Limb (tissue), 2 donors: ENCODE data around the gene TFCP2.

Experiments used
- DNase-seq, 2 donors: peaks; one replicate each; pipeline ENCODE4 v3.0.0-alpha.2; 2016; ENCODE audit errors: extremely low spot score in 2 of 2

The TFCP2 gene

DNA sequence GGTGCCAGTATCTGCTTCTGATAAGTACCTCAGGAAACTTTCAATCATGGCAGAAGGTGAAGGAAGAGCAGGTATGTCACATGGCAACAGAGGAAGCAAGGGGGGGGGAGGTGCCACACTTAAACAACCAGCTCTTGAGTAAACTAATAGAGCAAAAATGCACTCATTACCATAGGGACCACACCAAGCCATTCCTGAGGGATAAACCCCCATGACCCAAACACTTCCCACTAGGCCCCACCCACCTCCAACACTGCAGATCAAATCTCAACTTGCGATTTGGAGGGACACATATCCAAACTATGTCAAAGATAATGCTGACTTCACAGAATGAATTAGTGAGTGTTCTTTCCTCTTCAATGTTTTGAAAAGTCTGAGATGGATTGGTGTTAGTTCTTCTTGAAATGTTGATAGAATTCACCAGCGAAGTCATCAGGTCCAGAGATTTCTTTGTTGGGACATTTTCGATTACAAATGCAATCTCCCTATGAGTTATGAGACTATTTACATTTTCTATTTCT, 16.6 kb downstream of the TFCP2 start:
- DNase-seq: no peak

DNA sequence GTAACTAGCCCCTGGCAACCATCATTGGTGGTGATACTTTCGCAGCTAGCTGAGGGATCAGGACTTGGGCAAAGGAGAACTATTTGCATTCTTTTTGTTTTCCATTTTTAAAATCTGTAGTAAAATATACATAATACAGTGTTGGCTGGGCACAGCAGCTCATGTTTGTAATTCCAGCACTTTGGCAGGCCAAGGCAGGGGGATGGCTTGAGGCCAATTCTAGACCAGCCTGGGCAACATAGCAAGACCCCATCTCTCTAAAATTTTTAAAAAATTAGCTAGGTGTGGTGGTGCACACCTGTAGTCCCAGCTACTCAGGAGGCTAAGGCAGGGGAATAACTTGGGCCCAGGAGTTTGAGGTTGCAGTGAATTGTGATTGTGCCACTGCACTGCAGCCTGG, 20.0 kb downstream of the TFCP2 start:
- DNase-seq: no peak

DNA sequence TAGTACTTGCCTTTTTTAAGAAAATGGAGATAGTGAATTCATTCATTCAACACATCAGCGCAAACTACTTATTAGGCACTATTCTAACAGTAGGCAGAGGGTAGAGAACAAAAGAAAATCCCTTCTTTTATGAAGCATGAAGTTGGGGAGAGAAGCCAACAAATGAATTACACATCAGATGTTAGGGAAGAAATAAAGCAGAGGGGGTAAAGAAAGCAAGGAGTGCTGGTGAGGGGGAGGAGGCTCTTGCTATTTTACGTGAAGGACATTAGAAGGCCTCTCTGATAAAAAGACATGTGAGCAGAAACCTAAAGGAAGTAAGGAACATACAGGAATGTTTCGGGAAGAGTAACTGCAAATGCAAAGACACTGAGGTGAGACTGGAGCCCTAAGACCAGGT, 22.2 kb downstream of the TFCP2 start:
- DNase-seq: no peak

DNA sequence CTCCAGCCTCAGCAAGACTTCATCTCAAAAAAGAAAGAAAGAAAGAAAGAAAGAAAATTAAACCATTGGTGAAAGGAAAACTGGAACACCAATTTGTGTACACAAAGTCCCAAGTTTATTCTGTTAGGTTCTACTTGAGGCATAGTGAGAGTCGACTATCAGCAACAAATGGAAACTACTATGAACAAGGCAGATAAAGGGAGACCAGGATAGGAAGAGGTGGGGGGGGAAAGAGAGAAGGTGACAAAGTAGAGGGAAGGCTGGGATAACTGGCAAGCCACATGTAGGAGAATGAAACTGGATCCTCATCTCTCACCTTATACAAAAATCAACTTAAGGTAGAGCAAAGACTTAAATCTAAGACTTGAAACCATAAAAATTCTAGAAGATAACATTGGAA, 25.6 kb downstream of the TFCP2 start:
- DNase-seq: no peak

DNA sequence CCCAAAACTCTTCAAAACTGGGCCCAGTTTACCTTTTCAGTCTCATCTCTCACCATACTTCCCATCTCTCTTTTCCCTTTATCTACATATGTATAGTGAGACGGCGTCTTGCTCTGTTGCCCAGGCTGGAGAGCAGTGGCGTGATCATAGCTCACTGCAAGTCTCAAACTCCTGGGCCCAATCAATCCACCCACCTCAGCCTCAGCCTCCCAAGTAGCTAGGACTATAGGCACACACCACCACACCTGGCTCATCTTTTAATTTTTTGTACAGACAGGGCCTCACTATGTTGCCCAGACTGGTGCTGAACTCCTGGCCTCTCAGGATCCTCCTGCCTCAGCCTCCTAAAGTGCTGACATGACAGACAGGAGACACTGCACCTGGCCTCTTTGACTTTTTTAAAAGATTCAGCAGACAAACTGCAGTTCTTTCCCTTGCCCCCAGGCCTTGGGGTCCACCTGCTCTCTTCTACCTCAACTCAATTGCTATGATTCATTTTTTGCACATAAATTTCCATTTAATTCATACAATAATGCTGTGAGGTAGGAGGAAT, 33.6 kb downstream of the TFCP2 start:
- DNase-seq: no peak

DNA sequence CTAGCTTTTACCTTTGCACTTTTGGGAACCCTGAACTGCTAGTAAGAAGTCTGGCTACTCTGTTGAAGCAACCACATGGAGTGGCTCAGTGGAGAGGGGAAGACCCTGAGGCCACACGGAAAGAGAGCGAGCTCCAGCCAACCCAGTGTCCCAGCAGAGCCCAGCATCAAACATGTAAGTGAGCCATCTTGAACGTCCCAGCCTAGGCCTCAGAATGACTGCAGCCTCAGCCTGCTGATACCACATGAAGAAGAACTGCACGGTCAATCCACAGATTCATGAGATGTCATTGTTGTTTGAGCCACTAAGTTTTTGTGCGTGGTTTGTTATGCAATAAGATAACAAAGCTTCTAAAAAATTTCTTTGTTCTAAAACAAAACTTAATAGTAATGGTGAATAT, 40.2 kb downstream of the TFCP2 start:
- DNase-seq: no peak

DNA sequence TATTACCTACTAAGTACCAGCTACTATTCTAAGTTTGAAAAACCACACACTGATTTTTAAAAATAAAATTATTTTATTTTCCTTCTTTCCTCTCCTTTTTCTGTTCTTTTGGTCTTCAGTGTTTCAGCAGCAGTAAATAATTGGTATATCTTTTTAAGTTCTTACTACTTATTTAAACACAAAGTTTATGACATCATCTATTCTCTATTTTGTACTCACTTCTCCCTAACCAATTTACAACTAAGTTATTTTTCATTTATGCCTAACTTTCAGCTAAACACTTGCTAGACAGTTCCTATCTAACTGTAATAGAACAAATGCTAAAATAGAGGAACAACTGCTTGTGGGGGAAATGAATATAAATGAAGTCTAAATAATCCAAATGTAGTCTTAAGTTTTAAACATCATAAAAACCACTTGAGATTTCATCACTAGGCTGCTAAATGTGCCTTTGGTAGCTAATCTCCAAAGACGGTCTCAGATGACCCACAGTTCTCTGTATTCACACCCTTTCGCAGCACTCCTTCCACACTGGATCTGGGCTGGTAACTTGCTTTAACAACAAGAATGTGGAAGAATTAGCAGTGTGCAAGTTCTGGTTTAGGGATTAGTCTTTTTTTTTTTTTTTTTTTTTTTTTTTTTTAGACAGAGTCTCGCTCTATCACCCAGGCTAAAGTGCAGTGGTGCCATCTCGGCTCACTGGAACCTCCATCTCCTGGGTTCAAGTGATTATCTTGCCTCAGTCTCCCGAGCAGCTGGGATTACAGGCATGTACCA, 41.0 kb downstream of the TFCP2 start:
- DNase-seq: no peak

DNA sequence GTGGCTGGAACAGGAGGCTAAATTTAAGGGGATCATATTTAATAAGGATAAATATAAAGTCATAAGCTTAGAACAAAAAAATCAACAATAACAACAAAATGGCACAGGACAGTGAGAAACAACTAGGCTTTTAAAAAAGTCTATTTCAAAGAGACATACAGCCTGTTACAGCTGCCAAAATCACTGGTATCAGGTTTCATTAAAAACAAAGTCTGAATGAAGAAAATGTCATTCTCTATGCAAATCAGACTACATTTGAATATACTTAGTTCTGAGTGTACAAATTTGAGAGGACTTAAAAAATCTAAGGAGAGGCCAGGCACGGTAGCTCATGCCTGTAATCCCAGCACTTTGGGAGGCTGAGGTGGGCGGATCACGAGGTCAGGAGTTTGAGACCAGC, 44.0 kb downstream of the TFCP2 start:
- no peak for DNase-seq

DNA sequence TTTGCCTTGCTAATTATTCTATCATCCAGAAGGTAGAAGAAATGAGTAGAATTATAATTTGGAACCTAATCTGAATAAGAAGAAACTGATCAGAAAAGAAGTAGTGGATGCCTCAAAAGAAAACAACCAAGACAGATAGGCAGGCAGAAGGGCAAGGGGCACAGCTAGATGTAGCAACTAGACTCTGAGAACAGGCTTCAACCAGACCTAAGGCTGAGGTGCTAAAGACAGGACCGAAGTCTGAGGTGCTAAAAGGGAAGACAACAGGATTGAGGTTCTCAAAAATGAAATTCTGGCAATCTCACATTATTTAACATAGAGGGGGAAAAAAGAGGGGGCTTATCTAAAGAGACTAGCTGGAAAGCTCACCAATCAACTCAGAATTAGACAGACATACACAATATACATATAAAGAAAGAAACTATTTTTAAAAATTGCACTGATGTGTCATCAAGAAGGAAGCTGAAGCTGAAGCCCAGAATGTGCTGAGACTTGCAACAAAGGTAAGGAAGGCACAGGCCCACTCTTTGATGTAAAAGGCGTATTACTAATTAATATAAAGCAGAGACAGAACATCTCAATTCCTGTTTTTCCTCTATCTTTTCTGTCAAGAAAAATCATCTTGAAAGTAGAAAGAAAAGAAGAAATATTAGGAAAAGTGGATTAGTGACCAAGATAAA, 45.7 kb downstream of the TFCP2 start:
- DNase-seq: no peak

DNA sequence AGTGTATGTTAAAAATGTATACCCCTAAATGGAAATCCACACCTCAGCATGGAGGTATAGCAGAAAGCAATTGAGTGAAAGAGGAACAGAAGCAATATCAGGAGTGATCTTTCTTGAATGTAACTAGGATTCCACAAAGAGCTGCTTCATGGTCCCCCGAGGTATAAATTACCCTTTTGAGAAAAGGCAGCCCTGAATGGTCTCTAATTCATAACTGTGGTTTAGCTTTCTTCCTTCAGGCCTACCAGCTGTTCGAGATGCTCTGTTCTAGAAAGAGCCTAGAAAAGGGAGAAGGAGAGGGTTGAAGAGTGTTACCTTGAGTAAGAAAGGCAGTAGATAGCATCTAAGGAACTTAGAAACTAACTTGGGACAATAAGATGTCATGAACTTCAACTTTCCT, 46.6 kb downstream of the TFCP2 start:
- DNase-seq: no peak

DNA sequence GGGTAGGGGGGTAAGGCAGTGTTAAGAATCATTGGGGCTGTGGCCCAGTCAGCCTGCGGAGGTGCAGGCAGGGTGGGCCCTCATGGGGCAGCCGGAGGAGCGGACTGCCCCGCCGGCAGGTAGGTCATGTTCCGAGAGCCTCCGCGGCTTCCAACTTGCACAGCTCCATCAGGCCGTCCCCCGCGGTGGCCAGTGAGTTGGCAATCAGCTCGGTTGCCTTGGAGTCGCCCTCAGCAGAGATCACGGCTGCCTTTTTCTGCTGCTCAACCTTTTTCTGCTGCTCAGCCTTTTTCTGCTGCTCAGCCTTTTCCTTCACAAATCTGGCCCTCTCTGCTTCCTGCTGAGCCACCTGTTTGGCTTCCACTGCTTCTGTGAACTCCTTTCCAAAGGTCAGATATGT, 48.4 kb downstream of the TFCP2 start:
- DNase-seq: no peak

DNA sequence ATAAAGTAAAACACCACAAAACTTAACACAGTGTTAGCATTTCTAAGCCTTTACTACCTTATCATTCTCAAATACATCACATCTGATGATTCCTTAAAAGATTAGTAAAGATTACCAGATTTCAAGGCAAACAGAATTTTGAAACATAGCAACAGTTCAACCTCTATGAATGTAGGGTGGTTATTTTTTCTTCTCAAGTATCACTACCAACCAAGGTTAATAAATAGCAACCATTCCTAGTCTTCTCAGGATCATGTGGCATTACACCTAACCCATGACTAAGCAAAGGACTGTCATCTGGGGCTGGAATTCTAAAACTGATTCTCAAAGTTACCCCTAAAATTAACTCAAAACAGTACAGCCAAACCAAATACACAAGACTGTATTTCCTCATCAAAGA, 50.1 kb downstream of the TFCP2 start:
- DNase-seq: no peak

DNA sequence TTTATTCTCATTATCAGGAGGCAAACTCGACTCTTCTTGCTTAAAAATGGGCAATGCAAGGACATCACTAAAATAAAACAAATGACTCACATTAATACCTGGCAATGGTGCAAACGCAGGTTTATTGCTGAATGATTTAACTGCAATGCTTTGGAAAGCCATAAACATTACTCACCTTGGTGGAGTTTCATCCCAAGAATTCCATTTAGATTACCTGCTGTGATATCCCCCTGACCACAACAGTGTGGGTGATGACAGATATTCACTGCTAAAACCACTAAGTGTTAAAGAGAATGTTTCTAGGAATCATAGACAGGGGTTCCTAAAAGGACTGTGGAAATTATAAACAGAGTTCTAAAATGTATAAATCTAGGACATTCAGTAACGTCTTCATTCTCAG, 54.2 kb downstream of the TFCP2 start:
- DNase-seq: no peak

DNA sequence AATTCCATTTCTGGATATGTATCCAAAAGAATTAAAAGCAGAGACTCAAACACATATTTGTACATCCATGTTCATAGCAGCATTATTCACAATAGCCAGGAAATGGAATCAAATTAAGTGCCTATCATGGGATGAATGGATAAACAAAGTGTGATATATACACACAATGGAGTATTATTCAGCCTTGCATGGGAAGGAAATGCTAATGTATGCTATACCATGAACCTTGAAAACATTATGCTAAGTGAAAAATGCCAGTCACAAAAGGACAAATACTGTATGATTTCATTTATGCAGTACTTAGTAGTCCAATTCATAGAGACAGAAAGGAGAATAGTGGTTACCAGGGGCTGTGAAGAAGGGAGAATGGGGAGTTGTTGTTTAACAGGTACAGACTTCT, 57.4 kb downstream of the TFCP2 start:
- no peak for DNase-seq

DNA sequence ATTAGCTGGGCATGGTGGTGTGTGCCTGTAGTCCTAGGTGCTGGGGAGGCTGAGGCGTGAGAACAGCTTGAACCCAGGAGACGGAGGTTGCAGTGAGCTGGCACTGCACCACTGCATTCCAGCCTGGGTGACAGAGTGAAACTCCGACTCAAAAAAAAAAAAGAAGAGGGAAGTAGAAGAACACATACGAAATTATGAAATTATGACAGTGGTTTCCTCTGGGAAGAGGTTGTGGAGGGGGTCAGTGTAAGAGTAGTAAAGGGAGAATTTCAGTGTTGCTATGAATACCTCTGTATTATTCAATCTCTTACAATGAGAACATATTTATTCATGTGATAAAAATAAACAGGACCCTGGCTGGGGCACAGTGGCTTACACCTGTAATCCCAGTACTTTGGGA, 64.8 kb downstream of the TFCP2 start:
- DNase-seq: no peak

DNA sequence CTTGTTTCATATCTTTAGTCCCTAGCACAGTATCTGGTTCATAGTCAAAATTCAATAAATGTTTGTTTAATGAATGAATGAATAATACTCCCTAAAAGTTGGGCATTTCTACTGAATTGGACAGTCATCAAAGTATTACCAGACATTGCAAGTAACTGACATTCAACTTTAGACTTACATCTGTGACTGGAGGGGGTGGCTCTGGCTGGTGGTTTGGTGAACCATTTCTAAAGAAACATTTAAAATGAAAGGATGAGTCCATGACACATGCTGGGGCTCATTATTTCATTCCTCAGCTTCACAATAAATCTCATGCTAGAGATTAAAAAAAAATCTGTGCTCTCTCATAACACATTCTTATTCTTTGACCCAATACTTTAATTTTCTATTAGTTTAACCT, 69.0 kb downstream of the TFCP2 start:
- DNase-seq: no peak

DNA sequence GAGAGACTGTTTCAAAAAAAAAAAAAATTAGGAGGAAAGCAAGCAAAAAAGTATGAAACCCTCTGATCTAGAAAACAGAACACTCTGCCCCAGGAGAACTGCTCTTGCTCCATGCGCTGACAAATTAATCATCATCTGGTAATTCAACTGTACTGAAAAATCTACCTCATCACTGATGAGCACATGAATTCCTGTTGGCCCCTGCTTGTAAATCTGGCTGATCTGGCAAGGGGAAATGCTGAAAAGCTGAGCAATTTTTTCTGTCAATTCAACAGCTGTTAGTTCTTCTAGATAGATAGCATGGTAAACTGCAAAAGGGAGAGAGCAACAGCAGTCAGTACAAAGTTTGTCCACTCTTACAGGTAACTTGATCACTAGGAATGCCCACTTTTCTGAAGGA, 74.3 kb downstream of the TFCP2 start:
- no peak for DNase-seq

DNA sequence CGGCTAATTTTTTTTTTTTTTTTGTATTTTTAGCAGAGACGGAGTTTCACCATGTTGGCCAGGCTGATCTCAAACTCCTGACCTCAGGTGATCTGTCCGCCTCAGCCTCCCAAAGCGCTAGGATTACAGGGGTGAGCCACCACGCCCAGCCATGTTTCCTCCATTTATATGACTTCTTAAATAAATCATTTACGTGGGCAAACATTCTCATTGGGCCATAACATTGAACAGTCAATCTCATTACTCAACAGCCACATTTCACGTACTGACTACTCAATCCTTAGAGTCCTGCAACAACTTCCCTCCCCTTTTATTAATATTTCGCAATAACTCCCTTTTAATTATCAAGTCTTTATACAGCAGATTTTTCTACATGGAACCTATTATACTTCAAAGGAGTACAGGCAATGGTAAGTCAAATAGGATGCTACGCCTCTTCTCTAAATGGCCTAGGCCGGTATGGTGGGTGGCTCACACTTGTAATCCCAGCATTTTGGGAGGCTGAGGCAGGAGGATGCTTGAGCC, 82.2 kb downstream of the TFCP2 start:
- no peak for DNase-seq

DNA sequence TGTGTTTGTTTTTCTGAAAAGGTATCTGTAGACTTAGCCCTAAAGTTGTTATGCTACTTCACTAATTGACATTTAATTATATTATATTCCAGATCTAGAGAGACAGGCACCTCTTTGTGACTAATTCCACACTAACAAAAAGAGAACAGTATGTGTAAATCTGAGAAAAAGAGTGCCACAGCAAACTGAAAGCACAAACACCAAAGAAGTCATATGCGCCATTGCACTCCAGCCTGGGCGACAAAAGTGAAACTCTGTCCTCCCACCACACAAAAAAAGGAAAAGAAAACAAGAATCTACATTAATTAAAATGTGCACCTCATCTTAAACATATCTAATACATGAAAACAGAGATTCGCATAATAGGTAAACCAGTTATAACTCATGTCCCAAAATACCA, 85.1 kb downstream of the TFCP2 start:
- no peak for DNase-seq

DNA sequence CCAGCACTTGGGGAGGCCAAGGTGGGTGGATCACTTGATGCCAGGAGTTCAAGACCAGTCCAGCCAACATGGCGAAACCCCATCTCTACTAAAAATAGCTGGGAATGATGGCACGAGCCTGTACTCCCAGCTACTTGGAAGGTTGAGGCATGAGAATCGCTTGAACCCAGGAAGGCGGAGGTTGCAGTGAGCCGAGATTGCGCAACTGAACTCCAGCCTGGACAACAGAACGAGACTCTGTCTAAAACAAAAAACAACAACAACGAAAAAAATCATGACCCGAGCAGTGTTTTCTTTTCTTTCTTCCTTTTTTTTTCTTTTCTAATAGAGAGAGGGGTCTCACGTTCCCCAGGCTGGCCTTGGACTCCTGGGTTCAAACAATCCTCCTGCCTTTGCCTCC, 86.0 kb downstream of the TFCP2 start:
- no peak for DNase-seq

DNA sequence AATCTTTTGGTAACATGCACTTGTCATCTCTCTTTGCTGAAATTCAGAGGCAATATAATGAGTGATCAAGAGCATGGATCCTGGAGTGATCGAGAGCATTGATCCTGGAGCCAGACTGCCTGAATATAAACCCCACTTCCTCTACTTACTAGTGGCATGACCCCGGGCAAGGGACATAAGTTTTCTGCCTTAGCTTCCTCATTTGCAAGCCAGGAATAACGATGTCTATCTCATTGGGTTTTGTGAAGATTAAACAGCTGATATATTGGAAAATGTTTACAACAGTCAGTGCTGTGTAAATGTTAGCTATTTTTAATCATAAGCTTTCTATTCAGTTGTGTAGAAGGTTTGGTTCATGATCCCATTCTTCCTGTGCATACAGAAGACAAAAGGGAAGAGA, 87.2 kb downstream of the TFCP2 start:
- no peak for DNase-seq

DNA sequence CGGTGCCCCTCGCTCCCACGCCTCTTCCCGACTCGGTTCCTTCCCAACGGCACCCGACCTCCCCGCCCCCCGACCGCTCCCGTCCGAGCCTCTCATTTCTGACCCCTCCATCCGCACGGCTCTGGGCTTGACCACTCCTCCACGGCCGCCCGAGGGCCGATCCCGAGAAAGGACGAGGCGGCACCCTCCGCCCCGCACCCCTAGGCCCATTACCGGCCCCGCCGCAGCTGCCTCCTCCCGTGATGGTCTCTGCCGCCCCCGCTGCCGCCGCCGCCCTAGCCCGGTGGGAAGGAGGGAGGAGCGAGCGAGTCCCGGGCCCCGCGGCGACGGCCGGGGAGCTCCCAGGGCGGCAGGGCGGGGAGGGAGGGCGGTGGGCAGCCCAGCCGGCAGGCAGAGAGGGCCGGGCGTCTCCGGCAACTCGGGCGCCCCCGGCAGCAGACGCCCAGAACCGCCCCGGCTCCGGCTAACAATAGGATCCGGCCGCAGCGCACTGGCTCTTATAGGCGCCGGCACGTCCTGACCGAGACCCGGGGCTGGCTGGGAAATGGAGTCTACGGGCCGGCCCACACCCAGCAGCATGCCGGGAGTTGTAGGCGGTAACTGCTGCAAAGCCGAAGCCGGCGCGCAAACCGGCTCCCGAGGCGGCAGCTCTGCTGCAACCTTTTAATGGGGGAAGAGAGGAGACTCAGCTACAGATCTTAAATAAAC, 89.7 kb downstream of the TFCP2 start, which contains the start of gene CSRNP2:
Gene CSRNP2 (minus strand): TSS at position 471 of the 708 bp plus-strand sequence. CDS start 7,035 bp downstream, outside the sequence.
- DNase-seq: peak; percentile 96 to 98
